Esophagus muscularis mucosa (tissue), 4 donors: ENCODE results near the gene MYO1D. TPM values are rescaled to one million over a fixed set of nuclear protein-coding genes. Genes with fewer than 3 reads are reported as not detected.

Source experiments
- DNase-seq: peaks from one replicate; pipeline ENCODE4 v3.0.0-alpha.2; 2017; ENCODE audit errors: extremely low spot score
- H3K27ac ChIP-seq, 4 donors: fragments of 200-600 bp; sonication (generic); replicated peaks in 1 of 4; 1 replicate in 3 of 4; 2 replicates in 1 of 4; pipeline ENCODE4 v1.5.1; 2016 to 2019; ENCODE audit warnings: mild to moderate bottlenecking in 1 of 4
- H3K27me3 ChIP-seq, 4 donors: fragments of 200-600 bp; sonication (generic); one replicate each; pipeline versions ENCODE4 v1.5.1 to v1.6.0; 2016 to 2019
- H3K36me3 ChIP-seq, 4 donors: fragments of 200-600 bp; sonication (generic); one replicate each; pipeline ENCODE4 v1.5.1; 2016 to 2019
- H3K4me1 ChIP-seq, 4 donors: fragments of 200-600 bp; sonication (generic); one replicate each; pipeline ENCODE4 v1.5.1; 2016 to 2019
- H3K4me3 ChIP-seq, 4 donors: fragments of 200-600 bp; sonication (generic); 1 replicate in 2 of 4; 2 replicates in 2 of 4; pipeline ENCODE4 v1.5.1; 2016 to 2019; ENCODE audit warnings: mild to moderate bottlenecking in 4 of 4, moderate library complexity in 1 of 4
- H3K9me3 ChIP-seq, 4 donors: fragments of 200-600 bp; sonication (generic); 1 replicate in 3 of 4; 2 replicates in 1 of 4; pipeline ENCODE4 v1.5.1; 2016 to 2019
- EP300 ChIP-seq: sonication (generic); formaldehyde crosslinking; IDR thresholded peaks from one replicate; pipeline ENCODE4 v1.6.1; 2017; ENCODE audit warnings: antibody characterized with exemption
- POLR2A ChIP-seq: fragments of 450-650 bp; IDR thresholded peaks from one replicate; pipeline ENCODE4 v1.6.1; 2017; ENCODE audit warnings: antibody characterized with exemption, moderate library complexity, mild to moderate bottlenecking, low read depth
- POLR2AphosphoS5 ChIP-seq, 2 donors: sonication (generic); formaldehyde crosslinking; IDR thresholded peaks; one replicate each; pipeline ENCODE4 v1.6.1; 2017; ENCODE audit warnings: antibody characterized with exemption in 2 of 2
- WGBS: methylation state at CpG from one replicate; pipeline ENCODE4 v1.1.5; 2018; 5-methylcytosine and 5-hydroxymethylcytosine counted together
- intact Hi-C: fragments of 100-400 bp; cut with DNase I; formaldehyde crosslinking; loops from one replicate; pipeline ENCODE4 v1.15.1; 2023
- total RNA-seq, 4 donors: library from RNA; depleted of rRNA; stranded (reverse); fragments of >200 nt; gene quantifications; one replicate each; pipeline versions ENCODE4 v1.1.0 to v1.2.1, GENCODE V29; 2016
- TF ChIP-seq, protein P1 (sequence below), 3 experiments: fragments of 200-600 bp in 2 of 3; fragments of 450-650 bp in 1 of 3; sonication (generic) in 2 of 3; IDR thresholded peaks; one replicate each; pipeline ENCODE4 v1.5.1; 2017 to 2019; ENCODE audit warnings: antibody characterized with exemption in 3 of 3, mild to moderate bottlenecking in 2 of 3, moderate library complexity in 1 of 3

Gene MYO1D
- total RNA-seq, 4 donors from 2014 or later, result 27.3 to 30.3 (median 29.0) TPM

DNA sequence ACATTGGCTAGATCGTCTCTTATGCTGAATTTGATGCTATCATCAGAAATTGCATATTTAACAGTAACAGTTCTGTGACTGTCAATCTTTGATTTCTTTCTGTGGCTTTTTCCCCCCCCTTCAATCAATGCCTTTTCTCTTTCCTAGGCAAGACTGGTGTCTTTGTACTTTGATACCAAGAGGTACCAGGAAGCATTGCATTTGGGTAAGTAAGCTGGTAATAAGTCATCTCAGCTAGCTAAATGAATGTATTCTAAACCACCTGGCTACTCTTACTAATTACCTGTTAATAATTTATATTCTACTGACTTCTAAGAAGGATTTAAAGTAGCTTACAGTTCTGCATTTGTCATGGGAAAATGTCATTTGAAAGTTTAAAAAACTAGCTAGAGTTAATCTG lies 412.6 kb downstream of the MYO1D start:
- no peak for DNase-seq
- H3K36me3 ChIP-seq, result peaks cover 37 to 91% (median 87%) of the 10 kb centered on the region in 4 donors
- intact Hi-C loops, result no loop called here
- H3K27ac ChIP-seq, result no peak overlapping the region
- no peak overlapping the region for H3K4me3 ChIP-seq
- WGBS, result 71% methylated on average over 1 of the region's 1 CpG
- H3K27me3 ChIP-seq, result no peaks in the 10 kb centered on the region
- H3K9me3 ChIP-seq, result no peaks in the 10 kb centered on the region
- TF ChIP-seq POLR2A (no peak), EP300 (no peak), POLR2AphosphoS5 (IDR thresholded peaks at IDR 0.05) (no peak)
- TF ChIP-seq, protein P1, sequence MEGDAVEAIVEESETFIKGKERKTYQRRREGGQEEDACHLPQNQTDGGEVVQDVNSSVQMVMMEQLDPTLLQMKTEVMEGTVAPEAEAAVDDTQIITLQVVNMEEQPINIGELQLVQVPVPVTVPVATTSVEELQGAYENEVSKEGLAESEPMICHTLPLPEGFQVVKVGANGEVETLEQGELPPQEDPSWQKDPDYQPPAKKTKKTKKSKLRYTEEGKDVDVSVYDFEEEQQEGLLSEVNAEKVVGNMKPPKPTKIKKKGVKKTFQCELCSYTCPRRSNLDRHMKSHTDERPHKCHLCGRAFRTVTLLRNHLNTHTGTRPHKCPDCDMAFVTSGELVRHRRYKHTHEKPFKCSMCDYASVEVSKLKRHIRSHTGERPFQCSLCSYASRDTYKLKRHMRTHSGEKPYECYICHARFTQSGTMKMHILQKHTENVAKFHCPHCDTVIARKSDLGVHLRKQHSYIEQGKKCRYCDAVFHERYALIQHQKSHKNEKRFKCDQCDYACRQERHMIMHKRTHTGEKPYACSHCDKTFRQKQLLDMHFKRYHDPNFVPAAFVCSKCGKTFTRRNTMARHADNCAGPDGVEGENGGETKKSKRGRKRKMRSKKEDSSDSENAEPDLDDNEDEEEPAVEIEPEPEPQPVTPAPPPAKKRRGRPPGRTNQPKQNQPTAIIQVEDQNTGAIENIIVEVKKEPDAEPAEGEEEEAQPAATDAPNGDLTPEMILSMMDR (IDR thresholded peaks at IDR 0.05), result no peak
- peaks cover 0 to 3% (median 0%) of the 10 kb centered on the region in 4 donors for H3K4me1 ChIP-seq

DNA sequence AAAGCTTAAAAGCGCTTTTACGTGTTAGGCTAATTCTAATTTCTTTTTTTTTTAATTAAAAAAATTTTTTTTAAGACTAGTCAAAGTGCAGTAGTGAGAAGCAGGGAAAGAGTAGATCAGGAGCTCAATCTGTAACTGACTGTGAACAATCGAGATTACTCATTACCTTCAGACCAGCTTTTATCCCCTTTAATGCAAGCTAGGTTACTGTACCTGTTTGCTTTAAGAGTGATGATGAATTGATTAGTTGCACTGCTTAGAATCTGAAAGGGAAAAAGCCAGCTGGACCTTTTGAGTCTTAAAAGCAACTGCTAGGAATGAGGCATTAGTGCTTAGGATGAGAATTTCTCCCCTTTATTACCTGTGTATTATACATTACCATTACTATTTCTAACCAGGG lies 413.6 kb downstream of the MYO1D start:
- Histone ChIP-seq H3K36me3 (peaks cover 44 to 94% (median 87%) of the 10 kb centered on the region in 4 donors), H3K4me1 (peaks cover 0 to 3% (median 0%) of the 10 kb centered on the region in 4 donors), H3K4me3 (no peak overlapping the region), H3K27me3 (no peaks in the 10 kb centered on the region), H3K9me3 (no peaks in the 10 kb centered on the region), H3K27ac (no peak overlapping the region)
- intact Hi-C loops, result no loop called here
- no peak for DNase-seq
- WGBS, result 91% methylated on average over 3 of the region's 3 CpGs
- TF ChIP-seq POLR2A (no peak), EP300 (no peak), POLR2AphosphoS5 (IDR thresholded peaks at IDR 0.05) (no peak)
- TF ChIP-seq, protein P1 (IDR thresholded peaks at IDR 0.05), result no peak

- intact Hi-C loops, result no loop called here
- H3K27ac ChIP-seq, result no peak overlapping the region
- no peak overlapping the region for H3K4me3 ChIP-seq
- peaks cover 55 to 94% (median 86%) of the 10 kb centered on the region in 4 donors for H3K36me3 ChIP-seq
- TF ChIP-seq, protein P1 (IDR thresholded peaks at IDR 0.05), result peak; percentile 29 to 53 (median 34)
- no peak for TF ChIP-seq POLR2AphosphoS5 (IDR thresholded peaks at IDR 0.05)
- H3K9me3 ChIP-seq, result no peaks in the 10 kb centered on the region
- no peak for DNase-seq
- no peaks in the 10 kb centered on the region for H3K27me3 ChIP-seq
- H3K4me1 ChIP-seq, result peaks cover 0 to 3% (median 0%) of the 10 kb centered on the region in 4 donors
- WGBS, result 48% methylated on average over 1 of the region's 1 CpG
Measured at GRCh38 chr17:32461853-32462617, 414.9 kb downstream of the MYO1D start.

DNA sequence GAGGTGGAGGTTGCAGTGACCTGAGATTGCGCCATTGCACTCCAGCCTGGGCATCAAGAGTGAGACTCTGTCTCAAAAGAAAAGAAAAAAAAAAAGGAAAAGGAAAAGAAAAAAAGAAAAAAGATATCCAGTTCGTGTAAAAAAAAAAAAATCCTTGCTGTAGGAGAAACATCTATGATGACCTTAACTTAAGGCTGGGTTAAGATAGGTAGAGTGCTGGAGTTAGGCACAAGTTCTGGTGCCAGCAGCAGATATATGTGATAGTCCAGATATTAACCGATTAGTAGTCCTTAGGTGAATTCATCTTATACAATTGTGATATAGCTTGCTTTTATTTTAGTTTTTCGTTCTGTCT lies 415.4 kb downstream of the MYO1D start:
- no peaks in the 10 kb centered on the region for H3K9me3 ChIP-seq
- intact Hi-C loops, result no loop called here
- no peak overlapping the region for H3K4me3 ChIP-seq
- H3K27ac ChIP-seq, result no peak overlapping the region
- DNase-seq, result no peak
- TF ChIP-seq POLR2A (no peak), POLR2AphosphoS5 (IDR thresholded peaks at IDR 0.05) (no peak), EP300 (no peak)
- TF ChIP-seq, protein P1 (IDR thresholded peaks at IDR 0.05), result no peak
- peaks cover 58 to 94% (median 86%) of the 10 kb centered on the region in 4 donors for H3K36me3 ChIP-seq
- H3K27me3 ChIP-seq, result no peaks in the 10 kb centered on the region
- WGBS, result 77% methylated on average over 4 of the region's 4 CpGs
- peaks cover 0 to 3% (median 0%) of the 10 kb centered on the region in 4 donors for H3K4me1 ChIP-seq
